ENCODE results near the gene INMT. TPM values are rescaled to one million over a fixed set of nuclear protein-coding genes. Genes with fewer than 3 reads are reported as not detected.

The INMT gene
- total RNA-seq, 1 donor from 2014 or later = 1.4 TPM

DNA sequence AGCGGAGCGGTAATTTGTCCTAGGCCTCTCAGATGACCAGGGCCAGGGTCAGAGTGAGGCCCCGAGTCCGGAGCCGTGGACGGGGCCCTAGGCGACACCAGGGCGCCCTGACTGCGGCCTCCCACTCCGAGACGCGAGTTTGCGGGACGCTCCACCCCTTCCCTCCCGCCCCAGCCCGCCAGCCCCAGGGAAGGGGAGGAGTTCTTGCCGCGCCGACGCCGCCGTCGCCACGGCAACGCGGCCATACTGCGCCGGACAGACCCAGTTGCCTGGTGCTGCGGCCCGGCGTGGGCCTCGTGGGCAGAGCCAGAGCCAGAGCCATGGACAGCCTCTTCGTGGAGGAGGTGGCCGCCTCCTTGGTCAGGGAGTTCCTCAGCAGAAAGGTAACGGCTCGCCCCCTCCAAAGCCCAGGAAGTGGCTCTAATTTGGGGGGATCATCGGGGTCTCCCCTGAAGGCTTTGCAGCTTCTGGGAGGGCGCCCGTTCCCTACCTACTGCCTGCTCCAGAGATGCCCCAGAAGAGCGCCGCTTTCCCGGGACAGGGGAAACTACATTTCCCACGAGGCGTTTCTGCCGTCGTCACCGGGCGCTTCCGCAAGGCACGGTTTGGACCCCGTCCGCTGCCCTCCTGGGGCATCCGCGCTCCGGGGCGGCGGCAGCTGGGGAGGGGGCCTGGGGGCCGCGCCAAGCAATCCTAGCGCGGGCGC, 19.4 kb downstream of the INMT start, which contains the start of gene MINDY4:
TSS of gene MINDY4 (plus strand) at position 244 of the 706 bp plus-strand sequence. CDS start at position 321, 77 bp downstream.
- H3K4me3 Mint-ChIP-seq (ENCODE audit: unreplicated experiment) = peak within 1 kb of the TSS; percentile 92
- TF ChIP-seq, protein P1, sequence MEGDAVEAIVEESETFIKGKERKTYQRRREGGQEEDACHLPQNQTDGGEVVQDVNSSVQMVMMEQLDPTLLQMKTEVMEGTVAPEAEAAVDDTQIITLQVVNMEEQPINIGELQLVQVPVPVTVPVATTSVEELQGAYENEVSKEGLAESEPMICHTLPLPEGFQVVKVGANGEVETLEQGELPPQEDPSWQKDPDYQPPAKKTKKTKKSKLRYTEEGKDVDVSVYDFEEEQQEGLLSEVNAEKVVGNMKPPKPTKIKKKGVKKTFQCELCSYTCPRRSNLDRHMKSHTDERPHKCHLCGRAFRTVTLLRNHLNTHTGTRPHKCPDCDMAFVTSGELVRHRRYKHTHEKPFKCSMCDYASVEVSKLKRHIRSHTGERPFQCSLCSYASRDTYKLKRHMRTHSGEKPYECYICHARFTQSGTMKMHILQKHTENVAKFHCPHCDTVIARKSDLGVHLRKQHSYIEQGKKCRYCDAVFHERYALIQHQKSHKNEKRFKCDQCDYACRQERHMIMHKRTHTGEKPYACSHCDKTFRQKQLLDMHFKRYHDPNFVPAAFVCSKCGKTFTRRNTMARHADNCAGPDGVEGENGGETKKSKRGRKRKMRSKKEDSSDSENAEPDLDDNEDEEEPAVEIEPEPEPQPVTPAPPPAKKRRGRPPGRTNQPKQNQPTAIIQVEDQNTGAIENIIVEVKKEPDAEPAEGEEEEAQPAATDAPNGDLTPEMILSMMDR (IDR thresholded peaks at IDR 0.05; ENCODE audit: unreplicated experiment) = no peak
- peaks cover 6% of the 10 kb centered on the region for H3K27me3 Mint-ChIP-seq (ENCODE audit: unreplicated experiment)
- peaks cover 8% of the 10 kb centered on the region for H3K4me1 Mint-ChIP-seq (ENCODE audit: unreplicated experiment)
- H3K27ac Mint-ChIP-seq (ENCODE audit: unreplicated experiment) = peak within 1 kb of the TSS; percentile 76
- no peaks in the 10 kb centered on the region for H3K9me3 Mint-ChIP-seq (ENCODE audit: unreplicated experiment)
- DNase-seq (ENCODE audit: low spot score) = peak; percentile 84
- H3K36me3 Mint-ChIP-seq (ENCODE audit: low read depth, unreplicated experiment) = no peaks in the 10 kb centered on the region

DNA sequence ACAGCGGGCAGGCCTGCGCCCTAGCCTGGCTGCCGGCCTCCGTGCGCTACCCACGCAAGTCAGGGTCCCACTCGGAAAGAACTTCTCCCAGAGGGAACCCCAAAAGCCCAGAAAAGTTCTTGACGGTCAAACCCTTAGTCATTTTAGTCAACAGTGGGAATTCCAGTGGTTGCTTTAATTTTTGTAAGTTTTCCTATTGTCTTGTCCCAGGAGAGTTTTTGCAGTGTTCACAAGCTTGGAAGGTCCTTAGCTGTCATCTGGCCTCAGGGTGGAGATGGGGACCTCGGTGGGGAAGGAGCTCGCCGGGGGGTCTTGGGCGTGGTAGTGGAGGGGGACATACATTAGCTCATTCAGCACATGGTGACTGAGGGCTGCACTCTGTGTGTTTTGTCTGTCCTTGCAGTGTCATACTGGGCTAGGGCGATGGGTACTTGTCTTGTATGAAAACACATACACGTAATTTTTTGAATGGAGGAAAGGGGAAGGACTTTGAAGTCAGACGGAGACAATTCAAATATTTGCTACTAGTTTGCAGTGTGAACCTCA, 20.0 kb downstream of the INMT start:
- TF ChIP-seq, protein P1 (IDR thresholded peaks at IDR 0.05; ENCODE audit: unreplicated experiment) = no peak
- peak; percentile 8 for DNase-seq (ENCODE audit: low spot score)
- H3K27ac Mint-ChIP-seq (ENCODE audit: unreplicated experiment) = peak overlapping the region; percentile 76
- no peaks in the 10 kb centered on the region for H3K9me3 Mint-ChIP-seq (ENCODE audit: unreplicated experiment)
- peaks cover 6% of the 10 kb centered on the region for H3K27me3 Mint-ChIP-seq (ENCODE audit: unreplicated experiment)
- peak overlapping the region; percentile 92 for H3K4me3 Mint-ChIP-seq (ENCODE audit: unreplicated experiment)
- peaks cover 8% of the 10 kb centered on the region for H3K4me1 Mint-ChIP-seq (ENCODE audit: unreplicated experiment)
- H3K36me3 Mint-ChIP-seq (ENCODE audit: low read depth, unreplicated experiment) = no peaks in the 10 kb centered on the region

DNA sequence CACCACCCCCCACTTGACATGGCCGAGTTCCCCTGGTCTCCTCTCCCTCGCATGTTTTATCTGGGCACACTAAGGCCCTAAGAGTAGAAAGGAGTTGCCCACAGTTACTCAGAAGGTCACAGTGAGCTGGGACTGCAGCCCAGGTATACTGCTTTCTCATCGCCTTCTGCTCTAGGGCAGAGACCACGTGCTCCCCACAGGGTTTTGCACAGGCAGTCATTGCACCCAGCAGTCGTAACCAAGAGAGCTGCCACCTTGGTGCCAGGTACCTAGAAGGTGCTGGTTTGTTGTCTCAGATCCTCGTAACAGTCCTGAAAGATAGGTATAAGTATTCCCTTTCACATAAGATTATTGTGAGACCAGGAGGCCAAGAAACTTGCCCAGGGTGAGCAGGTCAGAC, 21.0 kb downstream of the INMT start:
- H3K36me3 Mint-ChIP-seq (ENCODE audit: low read depth, unreplicated experiment) = no peaks in the 10 kb centered on the region

DNA sequence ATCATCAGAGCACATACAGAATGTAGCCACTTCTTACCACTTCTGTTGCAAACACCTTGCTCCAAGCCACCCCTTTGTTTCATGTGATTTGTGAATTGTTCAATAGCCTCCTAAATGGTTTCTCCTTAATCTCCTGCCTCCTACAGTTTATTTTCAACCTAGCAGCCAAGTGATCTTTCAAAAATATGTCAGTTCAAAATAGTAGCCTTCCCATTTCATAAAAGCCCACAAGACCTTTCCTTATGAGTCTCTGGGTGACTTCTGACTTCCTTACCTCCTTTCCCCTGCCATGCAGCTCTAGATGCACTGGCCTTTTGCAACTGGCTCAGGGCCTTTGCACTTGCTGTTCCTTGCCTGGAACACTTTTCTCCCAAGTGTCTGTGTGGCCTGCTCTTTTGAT, 24.1 kb downstream of the INMT start:
- no peaks in the 10 kb centered on the region for H3K36me3 Mint-ChIP-seq (ENCODE audit: low read depth, unreplicated experiment)
- no peak for DNase-seq (ENCODE audit: low spot score)
- H3K27ac Mint-ChIP-seq (ENCODE audit: unreplicated experiment) = no peak overlapping the region
- peaks cover 3% of the 10 kb centered on the region for H3K4me1 Mint-ChIP-seq (ENCODE audit: unreplicated experiment)
- no peak overlapping the region for H3K4me3 Mint-ChIP-seq (ENCODE audit: unreplicated experiment)
- TF ChIP-seq, protein P1 (IDR thresholded peaks at IDR 0.05; ENCODE audit: unreplicated experiment) = no peak
- no peaks in the 10 kb centered on the region for H3K9me3 Mint-ChIP-seq (ENCODE audit: unreplicated experiment)
- H3K27me3 Mint-ChIP-seq (ENCODE audit: unreplicated experiment) = peaks cover 2% of the 10 kb centered on the region

More for the DNA sequence above, 21.0 kb downstream of the INMT start:
- no peak overlapping the region for H3K4me3 Mint-ChIP-seq (ENCODE audit: unreplicated experiment)
- DNase-seq (ENCODE audit: low spot score) = no peak
- H3K9me3 Mint-ChIP-seq (ENCODE audit: unreplicated experiment) = no peaks in the 10 kb centered on the region
- TF ChIP-seq, protein P1 (IDR thresholded peaks at IDR 0.05; ENCODE audit: unreplicated experiment) = no peak
- H3K27ac Mint-ChIP-seq (ENCODE audit: unreplicated experiment) = no peak overlapping the region
- H3K27me3 Mint-ChIP-seq (ENCODE audit: unreplicated experiment) = peaks cover 6% of the 10 kb centered on the region
- peaks cover 8% of the 10 kb centered on the region for H3K4me1 Mint-ChIP-seq (ENCODE audit: unreplicated experiment)

DNA sequence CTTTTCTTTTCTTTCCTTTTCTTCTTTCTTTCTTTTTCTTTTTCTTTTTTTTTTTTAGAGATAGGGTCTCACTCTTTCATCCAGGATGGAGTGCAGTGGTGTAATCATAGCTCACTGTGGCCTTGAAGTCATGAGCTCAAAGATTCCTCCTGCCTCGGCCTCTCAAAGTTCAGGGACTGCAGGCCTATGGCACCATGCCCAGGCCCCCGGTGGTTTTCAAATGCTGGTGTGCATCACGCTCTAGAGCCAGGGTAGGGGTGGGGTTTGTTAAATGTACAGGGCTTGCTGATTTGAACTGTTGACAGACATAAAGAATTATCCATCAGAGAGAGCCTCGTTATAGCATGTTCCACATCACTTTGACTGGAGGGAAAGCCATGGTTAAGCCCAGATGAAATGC, 25.0 kb downstream of the INMT start:
- TF ChIP-seq, protein P1 (IDR thresholded peaks at IDR 0.05; ENCODE audit: unreplicated experiment) = no peak
- no peak for DNase-seq (ENCODE audit: low spot score)
- Mint-ChIP-seq H3K27ac (ENCODE audit: unreplicated experiment) (no peak overlapping the region), H3K4me1 (ENCODE audit: unreplicated experiment) (peaks cover 3% of the 10 kb centered on the region), H3K4me3 (ENCODE audit: unreplicated experiment) (no peak overlapping the region), H3K27me3 (ENCODE audit: unreplicated experiment) (peaks cover 1% of the 10 kb centered on the region), H3K36me3 (ENCODE audit: low read depth, unreplicated experiment) (no peaks in the 10 kb centered on the region), H3K9me3 (ENCODE audit: unreplicated experiment) (no peaks in the 10 kb centered on the region)
